Mucosa of descending colon (tissue), 3 donors: ENCODE results near the gene POLA2. TPM values are rescaled to one million over a fixed set of nuclear protein-coding genes. Genes with fewer than 3 reads are reported as not detected.

Source experiments
- ATAC-seq: fragments of 200-7000 bp; cut with Tn5 transposase; one replicate; pipeline ENCODE4 v1.9.1; 2020; ENCODE audit warnings: mild to moderate bottlenecking, moderate library complexity
- DNase-seq, 3 donors: peaks; one replicate each; pipeline ENCODE4 v3.0.0-alpha.2; 2020
- H3K36me3 ChIP-seq: fragments of 200-600 bp; one replicate; pipeline ENCODE4 v1.8.0; 2021; ENCODE audit warnings: low read depth, mild to moderate bottlenecking
- H3K4me1 ChIP-seq: fragments of 200-600 bp; one replicate; pipeline ENCODE4 v1.8.0; 2021; ENCODE audit warnings: low read depth, mild to moderate bottlenecking
- H3K4me3 ChIP-seq: fragments of 200-600 bp; one replicate; pipeline ENCODE4 v1.8.0; 2021; ENCODE audit warnings: mild to moderate bottlenecking
- H3K9me3 ChIP-seq: fragments of 200-600 bp; one replicate; pipeline ENCODE4 v1.8.0; 2021; ENCODE audit warnings: mild to moderate bottlenecking
- intact Hi-C, 2 donors: fragments of 100-400 bp; cut with DNase I in 1 of 2; cut with micrococcal nuclease in 1 of 2; formaldehyde crosslinking; loops; one replicate each; pipeline versions ENCODE4 v1.11.0 to v1.11.1; 2022; cut with DNase I, micrococcal nuclease
- total RNA-seq, 3 donors: library from RNA; stranded (reverse); fragmentation: NEBNext Ultra II Directional in 2 of 3; extraction: Animal tissue kit (Norgen Biotek cat#: 25700) in 2 of 3; gene quantifications; one replicate each; pipeline versions ENCODE4 v1.2.1 to v1.2.4, GENCODE V29; 2021 to 2023
- TF ChIP-seq, protein P1 (sequence below): fragments of 200-600 bp; IDR thresholded peaks from one replicate; pipeline ENCODE4 v1.8.0; 2022; ENCODE audit warnings: antibody characterized with exemption, mild to moderate bottlenecking
- donor health status: DM: no; HTN: no; CAD: no; lungs with moderate emphysema.
- donor health status: DM: no; HTN: no; CAD: no.
- donor health status: DM: no; HTN: yes; CAD: no.

POLA2 gene
- total RNA-seq, 3 donors from 2014 or later, result 8.9 to 14.4 (median 11.4) TPM

DNA sequence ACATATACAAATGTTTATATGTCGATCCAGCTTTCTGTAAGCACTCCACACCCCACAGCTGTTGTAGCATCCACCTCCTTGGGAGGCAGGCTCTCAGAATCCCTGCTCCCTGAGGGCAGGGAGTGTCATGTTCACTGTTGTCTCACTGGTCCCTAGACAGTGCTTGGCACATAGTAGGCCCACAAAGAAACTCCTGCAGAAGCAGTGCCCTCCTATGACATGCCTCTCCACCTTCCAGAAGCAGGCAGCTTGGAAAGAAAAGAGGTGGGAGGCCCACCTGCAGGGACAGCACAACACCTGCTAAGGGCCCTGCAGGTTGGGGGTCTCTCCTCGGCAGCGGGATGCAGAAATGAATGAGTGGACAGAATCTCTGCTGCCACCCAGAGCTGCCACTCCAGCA lies 41.8 kb downstream of the POLA2 start:
- Histone ChIP-seq H3K4me3 (no peak overlapping the region), H3K4me1 (peaks cover 12% of the 10 kb centered on the region), H3K36me3 (no peaks in the 10 kb centered on the region), H3K9me3 (no peaks in the 10 kb centered on the region)
- intact Hi-C loops, result no loop called here
- TF ChIP-seq, protein P1, sequence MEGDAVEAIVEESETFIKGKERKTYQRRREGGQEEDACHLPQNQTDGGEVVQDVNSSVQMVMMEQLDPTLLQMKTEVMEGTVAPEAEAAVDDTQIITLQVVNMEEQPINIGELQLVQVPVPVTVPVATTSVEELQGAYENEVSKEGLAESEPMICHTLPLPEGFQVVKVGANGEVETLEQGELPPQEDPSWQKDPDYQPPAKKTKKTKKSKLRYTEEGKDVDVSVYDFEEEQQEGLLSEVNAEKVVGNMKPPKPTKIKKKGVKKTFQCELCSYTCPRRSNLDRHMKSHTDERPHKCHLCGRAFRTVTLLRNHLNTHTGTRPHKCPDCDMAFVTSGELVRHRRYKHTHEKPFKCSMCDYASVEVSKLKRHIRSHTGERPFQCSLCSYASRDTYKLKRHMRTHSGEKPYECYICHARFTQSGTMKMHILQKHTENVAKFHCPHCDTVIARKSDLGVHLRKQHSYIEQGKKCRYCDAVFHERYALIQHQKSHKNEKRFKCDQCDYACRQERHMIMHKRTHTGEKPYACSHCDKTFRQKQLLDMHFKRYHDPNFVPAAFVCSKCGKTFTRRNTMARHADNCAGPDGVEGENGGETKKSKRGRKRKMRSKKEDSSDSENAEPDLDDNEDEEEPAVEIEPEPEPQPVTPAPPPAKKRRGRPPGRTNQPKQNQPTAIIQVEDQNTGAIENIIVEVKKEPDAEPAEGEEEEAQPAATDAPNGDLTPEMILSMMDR, result no peak
- no peak for ATAC-seq
- no peak for DNase-seq

DNA sequence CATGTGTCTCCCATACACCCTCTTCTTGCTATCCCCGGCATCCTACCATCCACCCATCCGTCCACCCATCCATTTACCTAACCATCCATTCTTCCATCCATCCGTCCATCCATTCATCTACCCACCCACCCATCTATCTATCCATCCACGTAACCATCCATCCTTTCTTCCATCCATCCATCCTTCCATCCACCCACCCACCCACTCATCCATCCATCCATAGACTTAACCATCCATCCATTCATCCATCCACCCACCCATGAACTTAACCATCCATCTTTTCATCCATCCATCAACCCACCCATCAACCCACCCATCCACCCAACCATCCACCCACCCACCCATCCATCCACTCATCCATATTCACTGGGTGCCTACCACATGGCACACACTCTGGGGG lies 42.3 kb downstream of the POLA2 start:
- H3K9me3 ChIP-seq, result no peaks in the 10 kb centered on the region

DNA sequence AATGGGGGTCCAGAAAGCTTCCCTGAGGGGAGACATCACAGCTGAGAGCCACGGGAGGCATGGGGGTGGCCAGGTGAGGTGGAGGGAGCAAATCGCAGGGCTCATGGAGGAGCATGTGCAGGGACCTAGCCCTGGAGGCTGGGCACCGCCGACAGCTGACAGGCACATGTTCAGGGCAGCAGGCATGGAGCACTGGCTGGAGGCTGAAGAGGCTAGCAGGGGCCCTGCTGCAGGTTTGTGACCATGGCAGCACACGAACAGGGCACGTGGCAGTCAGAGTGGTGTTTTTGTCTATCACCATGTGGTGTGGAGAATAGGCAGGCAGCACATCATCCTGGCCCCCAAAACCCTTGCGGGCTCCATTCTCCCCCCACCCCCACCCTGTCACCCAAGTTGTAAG lies 42.9 kb downstream of the POLA2 start:
- H3K36me3 ChIP-seq, result no peaks in the 10 kb centered on the region
- ATAC-seq, result no peak
- TF ChIP-seq, protein P1, result no peak
- no peak for DNase-seq
- no peaks in the 10 kb centered on the region for H3K9me3 ChIP-seq
- no peak overlapping the region for H3K4me3 ChIP-seq
- intact Hi-C loops, result no loop called here
- H3K4me1 ChIP-seq, result peaks cover 20% of the 10 kb centered on the region

More for the DNA sequence above, 42.3 kb downstream of the POLA2 start:
- no peak overlapping the region for H3K4me3 ChIP-seq
- TF ChIP-seq, protein P1, result no peak
- no peak for DNase-seq
- H3K4me1 ChIP-seq, result peaks cover 18% of the 10 kb centered on the region
- intact Hi-C loops, result no loop called here
- H3K36me3 ChIP-seq, result no peaks in the 10 kb centered on the region
- no peak for ATAC-seq

DNA sequence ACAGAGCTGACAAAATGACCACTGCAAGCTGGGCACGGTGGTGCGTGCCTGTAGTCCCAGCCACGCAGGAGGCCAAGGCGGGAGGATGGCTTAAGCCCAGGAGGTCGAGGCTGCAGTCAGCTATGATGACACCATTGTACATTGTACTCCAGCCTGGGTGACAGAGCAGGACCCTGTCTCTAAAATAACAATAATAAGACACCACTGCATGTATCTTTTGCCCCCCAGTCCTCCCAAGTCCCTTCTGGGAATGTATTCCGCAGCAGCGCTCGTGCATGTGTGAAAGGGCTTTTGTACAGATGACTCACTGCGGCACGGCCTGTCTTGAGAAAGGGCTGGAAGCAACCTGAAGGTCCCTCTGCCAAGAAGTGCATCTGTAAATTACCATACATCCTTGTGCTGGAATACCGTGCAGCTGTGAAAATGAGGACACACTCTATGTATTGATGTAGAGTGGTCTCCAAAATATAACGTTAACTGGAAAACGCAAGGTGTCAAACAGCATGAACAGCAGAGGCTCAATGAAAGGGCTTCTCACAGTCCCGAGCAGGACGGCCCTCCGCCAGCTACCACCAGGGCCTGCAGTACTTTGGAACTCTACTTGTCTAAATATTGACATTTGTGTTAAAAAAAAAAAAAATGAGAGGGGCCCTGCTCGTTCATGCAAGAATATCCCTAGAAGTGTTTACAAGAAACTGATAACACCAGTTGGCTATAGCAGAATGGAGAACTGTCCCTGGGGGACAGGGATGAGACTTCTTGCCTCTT lies 43.9 kb downstream of the POLA2 start:
- Histone ChIP-seq H3K4me1 (peaks cover 20% of the 10 kb centered on the region), H3K36me3 (no peaks in the 10 kb centered on the region), H3K4me3 (no peak overlapping the region), H3K9me3 (no peaks in the 10 kb centered on the region)
- intact Hi-C loops, result no loop called here
- DNase-seq, result peak in 1 of 3 donors; percentile 54
- TF ChIP-seq, protein P1, result no peak
- peak; percentile 56 for ATAC-seq

DNA sequence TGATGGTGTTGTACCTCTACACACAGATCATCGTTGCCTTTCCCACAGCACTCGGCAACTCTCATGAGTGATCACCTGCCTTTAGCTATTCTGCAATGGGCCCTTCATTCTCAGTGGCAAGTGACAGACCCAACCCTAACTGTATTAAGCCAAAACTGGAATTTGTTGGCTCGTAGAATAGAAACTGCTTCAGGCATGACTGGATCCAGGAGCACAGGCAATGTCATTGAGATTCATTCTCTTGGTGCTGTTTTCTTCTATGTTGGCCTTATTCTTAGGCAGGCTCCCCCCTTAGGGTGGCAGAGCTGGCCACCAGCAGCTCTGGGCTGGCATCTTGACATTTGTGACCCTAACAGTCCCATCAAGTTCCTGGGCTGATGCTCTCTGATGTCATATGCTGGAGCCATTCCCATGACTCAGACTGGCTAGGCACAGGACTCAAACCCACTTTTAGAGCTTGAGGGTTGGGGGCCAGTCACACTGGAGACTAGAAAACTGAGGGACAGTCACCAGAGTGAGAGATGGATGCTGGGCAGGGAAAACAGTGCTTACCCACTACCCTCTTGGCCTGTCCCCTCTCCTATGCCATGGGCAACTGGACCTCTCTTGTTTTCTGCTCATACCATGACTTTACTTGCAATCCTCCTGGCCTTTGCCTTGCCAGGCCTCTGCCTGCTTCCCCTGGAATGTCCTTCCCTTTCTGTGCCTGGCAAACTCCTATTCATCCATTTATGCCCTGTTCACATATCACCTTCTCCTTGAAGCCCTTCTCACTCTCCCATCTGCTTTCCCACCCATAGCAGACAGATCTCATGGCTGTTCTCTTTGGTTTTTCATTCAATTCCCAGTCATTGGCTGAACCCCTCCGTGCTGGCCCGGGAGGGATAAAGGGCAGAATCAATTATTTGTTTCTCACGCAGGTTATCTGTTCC lies 45.8 kb downstream of the POLA2 start:
- no peak for DNase-seq
- Histone ChIP-seq H3K9me3 (no peaks in the 10 kb centered on the region), H3K4me1 (peaks cover 20% of the 10 kb centered on the region), H3K4me3 (no peak overlapping the region), H3K36me3 (no peaks in the 10 kb centered on the region)
- TF ChIP-seq, protein P1, result no peak
- no peak for ATAC-seq
- intact Hi-C loops, result no loop called here
